ENCODE results near the gene MAN1C1. TPM values are rescaled to one million over a fixed set of nuclear protein-coding genes. Genes with fewer than 3 reads are reported as not detected.

The MAN1C1 gene
- total and polyA plus RNA-seq, 8 donors = 2.1 to 9.2 (median 4.0) TPM

DNA sequence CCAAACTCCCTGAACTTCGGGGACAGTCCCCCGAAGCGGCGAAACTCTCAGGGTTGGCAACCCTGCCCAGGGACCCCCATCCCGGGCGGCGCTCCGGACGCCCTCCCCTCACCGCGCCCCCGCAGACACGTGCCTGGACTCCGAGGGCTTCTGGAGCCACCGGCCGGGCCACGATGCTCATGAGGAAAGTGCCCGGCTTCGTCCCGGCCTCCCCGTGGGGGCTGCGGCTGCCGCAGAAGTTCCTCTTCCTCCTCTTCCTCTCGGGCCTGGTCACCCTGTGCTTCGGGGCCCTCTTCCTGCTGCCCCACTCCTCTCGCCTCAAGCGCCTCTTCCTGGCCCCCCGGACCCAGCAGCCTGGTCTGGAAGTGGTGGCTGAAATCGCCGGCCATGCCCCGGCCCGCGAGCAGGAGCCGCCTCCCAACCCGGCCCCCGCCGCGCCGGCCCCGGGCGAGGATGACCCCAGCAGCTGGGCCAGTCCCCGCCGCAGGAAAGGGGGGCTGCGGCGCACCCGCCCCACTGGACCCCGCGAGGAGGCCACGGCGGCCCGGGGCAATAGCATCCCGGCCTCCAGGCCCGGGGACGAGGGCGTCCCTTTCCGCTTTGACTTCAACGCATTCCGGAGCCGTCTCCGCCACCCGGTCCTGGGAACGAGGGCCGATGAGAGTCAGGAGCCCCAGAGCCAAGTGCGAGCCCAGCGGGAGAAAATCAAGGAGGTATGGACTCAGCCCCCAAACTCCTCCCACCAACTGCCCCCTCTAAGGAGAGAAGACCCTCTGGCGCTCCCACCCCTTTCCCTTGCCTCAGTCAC is 1.2 kb downstream of the MAN1C1 start:
- H3K4me3 ChIP-seq = peak overlapping the region; percentile 28 to 74 (median 70)
- TF ChIP-seq, protein P1, sequence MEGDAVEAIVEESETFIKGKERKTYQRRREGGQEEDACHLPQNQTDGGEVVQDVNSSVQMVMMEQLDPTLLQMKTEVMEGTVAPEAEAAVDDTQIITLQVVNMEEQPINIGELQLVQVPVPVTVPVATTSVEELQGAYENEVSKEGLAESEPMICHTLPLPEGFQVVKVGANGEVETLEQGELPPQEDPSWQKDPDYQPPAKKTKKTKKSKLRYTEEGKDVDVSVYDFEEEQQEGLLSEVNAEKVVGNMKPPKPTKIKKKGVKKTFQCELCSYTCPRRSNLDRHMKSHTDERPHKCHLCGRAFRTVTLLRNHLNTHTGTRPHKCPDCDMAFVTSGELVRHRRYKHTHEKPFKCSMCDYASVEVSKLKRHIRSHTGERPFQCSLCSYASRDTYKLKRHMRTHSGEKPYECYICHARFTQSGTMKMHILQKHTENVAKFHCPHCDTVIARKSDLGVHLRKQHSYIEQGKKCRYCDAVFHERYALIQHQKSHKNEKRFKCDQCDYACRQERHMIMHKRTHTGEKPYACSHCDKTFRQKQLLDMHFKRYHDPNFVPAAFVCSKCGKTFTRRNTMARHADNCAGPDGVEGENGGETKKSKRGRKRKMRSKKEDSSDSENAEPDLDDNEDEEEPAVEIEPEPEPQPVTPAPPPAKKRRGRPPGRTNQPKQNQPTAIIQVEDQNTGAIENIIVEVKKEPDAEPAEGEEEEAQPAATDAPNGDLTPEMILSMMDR (IDR thresholded peaks at IDR 0.05) = no peak
- WGBS, 2 donors = 29 to 32% methylated on average over 61 to 66 of the region's 66 CpGs
- DNase-seq = peak in 3 of 6 donors; percentile 44 to 81 (median 69)
- H3K27me3 ChIP-seq = no peaks in the 10 kb centered on the region
- no peaks in the 10 kb centered on the region for H3K9me3 ChIP-seq
- H3K27ac ChIP-seq = no peak overlapping the region
- no peak for ATAC-seq
- no peaks in the 10 kb centered on the region for H3K4me1 ChIP-seq
- intact Hi-C loops (cut with DNase I) = no loop called here
- no peak for FAIRE-seq
- H3K36me3 ChIP-seq = no peaks in the 10 kb centered on the region

DNA sequence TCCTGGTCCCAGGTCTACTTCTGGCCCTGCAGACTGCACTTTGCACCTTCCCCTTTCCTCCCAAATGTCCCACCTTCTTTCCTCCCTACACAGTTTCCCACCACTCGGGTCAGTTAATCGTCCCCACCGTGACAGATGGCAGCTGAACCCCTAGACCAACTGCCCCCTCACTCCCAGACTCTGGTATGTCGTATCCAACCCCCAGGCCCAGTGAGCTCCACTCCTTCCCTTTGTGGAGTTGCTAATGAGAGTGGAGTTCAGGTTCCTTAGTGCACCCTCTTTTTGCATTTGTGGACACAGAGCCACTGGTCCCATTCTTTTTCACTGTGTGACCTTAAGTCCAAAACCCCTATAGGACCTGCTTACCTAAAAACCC is 1.8 kb downstream of the MAN1C1 start:
- 78 to 85% methylated on average over 4 of the region's 4 CpGs for WGBS, 2 donors
- H3K36me3 ChIP-seq = no peaks in the 10 kb centered on the region
- peak overlapping the region in 1 of 4 donors; percentile 74 for H3K4me3 ChIP-seq
- H3K4me1 ChIP-seq = no peaks in the 10 kb centered on the region
- H3K27me3 ChIP-seq = no peaks in the 10 kb centered on the region
- intact Hi-C loops (cut with DNase I) = no loop called here
- FAIRE-seq (no peak), ATAC-seq (no peak), DNase-seq (no peak)
- no peak overlapping the region for H3K27ac ChIP-seq
- no peaks in the 10 kb centered on the region for H3K9me3 ChIP-seq
- TF ChIP-seq, protein P1 (IDR thresholded peaks at IDR 0.05) = no peak

DNA sequence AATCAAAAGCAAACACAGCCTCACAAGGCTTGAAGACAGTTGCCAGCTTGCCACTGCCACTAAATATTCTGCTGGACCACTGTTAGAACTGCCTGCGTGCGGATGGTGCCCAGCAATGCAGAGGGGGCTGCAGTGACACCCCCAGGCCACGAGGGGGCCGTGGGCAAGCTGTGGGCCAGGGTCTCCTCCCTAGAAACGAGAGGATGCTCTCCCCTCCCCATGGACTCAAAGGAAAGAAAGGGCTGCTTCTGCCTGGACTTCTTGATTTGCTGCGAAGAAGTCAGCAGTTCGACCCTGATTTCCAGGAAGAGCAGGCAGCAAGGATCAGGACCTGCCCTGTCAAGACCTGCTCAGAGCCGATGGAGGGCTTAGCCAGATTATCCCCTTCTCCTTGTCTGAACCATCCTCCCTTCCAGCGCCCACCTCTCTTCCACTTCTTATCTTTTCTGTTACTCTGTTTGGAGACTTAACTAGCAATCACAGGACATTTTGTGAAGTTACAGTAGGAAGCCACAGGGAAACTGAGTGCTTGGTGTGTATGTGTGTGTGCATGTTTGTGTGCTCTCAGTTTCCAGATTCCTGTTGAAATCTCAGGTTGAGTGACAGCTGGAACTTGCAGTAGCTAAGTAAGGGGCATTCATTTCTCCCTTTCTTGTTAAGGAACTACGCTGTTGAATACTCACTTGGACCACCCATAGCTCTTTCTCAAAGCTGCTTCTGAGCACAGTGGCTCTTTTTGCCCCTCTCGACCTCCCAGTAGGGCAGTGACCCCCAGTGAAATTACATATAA is 2.7 kb downstream of the MAN1C1 start:
- Histone ChIP-seq H3K27ac (no peak overlapping the region), H3K27me3 (no peaks in the 10 kb centered on the region), H3K4me3 (no peak overlapping the region), H3K4me1 (no peaks in the 10 kb centered on the region), H3K36me3 (no peaks in the 10 kb centered on the region), H3K9me3 (no peaks in the 10 kb centered on the region)
- TF ChIP-seq, protein P1 (IDR thresholded peaks at IDR 0.05) = peak; percentile 25 to 62 (median 47)
- WGBS, 2 donors = 41 to 52% methylated on average over 11 of the region's 11 CpGs
- ATAC-seq = no peak
- no peak for FAIRE-seq
- intact Hi-C loops (cut with DNase I) = no loop called here
- peak in 2 of 6 donors; percentile 61 to 68 for DNase-seq

DNA sequence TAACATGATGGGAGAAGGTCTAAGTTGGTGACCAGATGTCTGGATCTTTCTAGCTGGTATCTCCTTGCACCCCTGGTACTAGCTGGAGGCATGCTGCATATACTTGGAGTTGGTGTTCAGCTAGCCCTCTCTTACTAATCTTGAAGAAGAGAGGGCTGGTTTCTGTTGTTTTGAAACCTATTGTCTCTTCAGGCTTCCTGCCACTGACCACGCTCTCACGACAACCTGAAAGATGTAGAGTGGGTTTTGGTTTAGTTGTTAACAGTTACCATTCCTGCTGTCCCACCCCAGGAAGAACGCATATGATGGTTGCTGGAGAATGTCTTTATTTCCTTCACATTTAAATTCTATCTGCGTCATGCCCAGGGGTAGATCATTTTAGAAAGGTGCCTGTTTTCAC is 3.6 kb downstream of the MAN1C1 start:
- no peak overlapping the region for H3K27ac ChIP-seq
- no peak for DNase-seq
- no peaks in the 10 kb centered on the region for H3K4me1 ChIP-seq
- TF ChIP-seq, protein P1 (IDR thresholded peaks at IDR 0.05) = no peak
- no peaks in the 10 kb centered on the region for H3K36me3 ChIP-seq
- ATAC-seq = no peak
- H3K27me3 ChIP-seq = no peaks in the 10 kb centered on the region
- no peak overlapping the region for H3K4me3 ChIP-seq
- 79 to 80% methylated on average over 4 of the region's 4 CpGs for WGBS, 2 donors
- intact Hi-C loops (cut with DNase I) = no loop called here
- H3K9me3 ChIP-seq = no peaks in the 10 kb centered on the region
- FAIRE-seq = no peak

Measured in pancreas (tissue), 10 donors.